Measurements from ENCODE around the gene PAPPA. TPM values are rescaled to one million over a fixed set of nuclear protein-coding genes. Genes with fewer than 3 reads are reported as not detected.

PAPPA gene
- polyA plus RNA-seq, 1 donor from 2014 or later, result 0.41 TPM

DNA sequence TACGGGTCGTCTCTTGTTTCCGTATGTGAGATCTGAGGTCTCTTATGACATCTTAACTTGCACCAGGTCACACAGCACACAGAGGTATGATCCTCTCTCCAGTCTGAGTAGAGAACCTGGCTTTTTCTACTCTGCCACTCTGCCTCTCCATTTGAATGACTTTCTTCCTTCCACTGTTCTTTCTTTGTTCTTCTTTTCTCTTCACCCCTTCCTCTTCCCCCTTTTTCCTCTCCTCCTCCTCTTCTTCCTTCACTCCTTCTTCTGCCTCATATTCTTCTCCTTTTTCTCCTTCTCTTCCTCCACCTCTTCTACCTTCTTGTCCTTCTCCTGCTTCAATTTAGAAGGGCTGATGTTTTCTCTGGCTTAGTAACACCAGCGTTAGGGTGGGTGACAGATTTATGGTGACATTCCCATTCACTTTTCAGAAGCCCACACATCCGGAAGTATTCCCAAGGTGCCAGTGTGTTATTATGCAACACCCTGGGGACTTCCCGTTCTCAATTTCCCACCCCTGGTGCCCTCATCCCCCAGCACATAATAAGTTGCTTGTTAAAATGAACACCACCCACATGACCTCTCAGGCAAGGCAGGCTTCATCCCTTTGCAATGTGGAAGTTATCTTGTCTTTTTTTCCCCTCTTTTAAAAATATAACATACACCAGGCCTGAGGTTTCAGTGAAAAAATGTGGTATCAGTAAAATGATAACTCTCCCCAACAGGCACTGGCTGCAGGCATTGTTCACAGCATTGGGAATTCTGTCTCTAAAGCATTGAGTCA lies 122.0 kb downstream of the PAPPA start:
- Histone ChIP-seq H3K36me3 (ENCODE audit: insufficient read depth, low read length) (no peaks in the 10 kb centered on the region), H3K4me2 (ENCODE audit: low read length) (no peak overlapping the region), H3K4me3 (ENCODE audit: low read length) (no peak overlapping the region), H3K9me2 (ENCODE audit: insufficient read depth, low read length) (no peaks in the 10 kb centered on the region), H3K27me3 (ENCODE audit: insufficient read depth, low read depth, low read length) (no peaks in the 10 kb centered on the region), H3K9me3 (ENCODE audit: low read length) (no peaks in the 10 kb centered on the region), H3K27ac (ENCODE audit: low read length) (no peak overlapping the region), H3K9ac (ENCODE audit: low read length) (no peak overlapping the region), H3F3A (ENCODE audit: insufficient read depth, low read length, poor library complexity, severe bottlenecking) (no peaks in the 10 kb centered on the region), H3K79me2 (replicated peaks; ENCODE audit: insufficient read depth, low read length) (no peaks in the 10 kb centered on the region), H2AFZ (ENCODE audit: low read depth, low read length) (no peak overlapping the region), H4K20me1 (ENCODE audit: insufficient read depth) (no peaks in the 10 kb centered on the region)
- no peak for TF ChIP-seq EZH2 (IDR thresholded peaks at IDR 0.05; ENCODE audit: borderline replicate concordance, insufficient read depth, low read length, poor library complexity, severe bottlenecking)
- no peak for TF ChIP-seq POLR2AphosphoS5 (IDR thresholded peaks at IDR 0.05)
- TF ChIP-seq SMC3 (conservative IDR thresholded peaks at IDR 0.05; ENCODE audit: poor library complexity), result no peak
- TF ChIP-seq, protein P1, sequence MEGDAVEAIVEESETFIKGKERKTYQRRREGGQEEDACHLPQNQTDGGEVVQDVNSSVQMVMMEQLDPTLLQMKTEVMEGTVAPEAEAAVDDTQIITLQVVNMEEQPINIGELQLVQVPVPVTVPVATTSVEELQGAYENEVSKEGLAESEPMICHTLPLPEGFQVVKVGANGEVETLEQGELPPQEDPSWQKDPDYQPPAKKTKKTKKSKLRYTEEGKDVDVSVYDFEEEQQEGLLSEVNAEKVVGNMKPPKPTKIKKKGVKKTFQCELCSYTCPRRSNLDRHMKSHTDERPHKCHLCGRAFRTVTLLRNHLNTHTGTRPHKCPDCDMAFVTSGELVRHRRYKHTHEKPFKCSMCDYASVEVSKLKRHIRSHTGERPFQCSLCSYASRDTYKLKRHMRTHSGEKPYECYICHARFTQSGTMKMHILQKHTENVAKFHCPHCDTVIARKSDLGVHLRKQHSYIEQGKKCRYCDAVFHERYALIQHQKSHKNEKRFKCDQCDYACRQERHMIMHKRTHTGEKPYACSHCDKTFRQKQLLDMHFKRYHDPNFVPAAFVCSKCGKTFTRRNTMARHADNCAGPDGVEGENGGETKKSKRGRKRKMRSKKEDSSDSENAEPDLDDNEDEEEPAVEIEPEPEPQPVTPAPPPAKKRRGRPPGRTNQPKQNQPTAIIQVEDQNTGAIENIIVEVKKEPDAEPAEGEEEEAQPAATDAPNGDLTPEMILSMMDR (IDR thresholded peaks at IDR 0.05; ENCODE audit: poor library complexity, severe bottlenecking), result no peak
- no peak for TF ChIP-seq EP300 (conservative IDR thresholded peaks at IDR 0.05; ENCODE audit: poor library complexity, severe bottlenecking)
- no peak for TF ChIP-seq MXI1 (conservative IDR thresholded peaks at IDR 0.05; ENCODE audit: poor library complexity, severe bottlenecking)
- no peak for TF ChIP-seq RAD21 (conservative IDR thresholded peaks at IDR 0.05)

DNA sequence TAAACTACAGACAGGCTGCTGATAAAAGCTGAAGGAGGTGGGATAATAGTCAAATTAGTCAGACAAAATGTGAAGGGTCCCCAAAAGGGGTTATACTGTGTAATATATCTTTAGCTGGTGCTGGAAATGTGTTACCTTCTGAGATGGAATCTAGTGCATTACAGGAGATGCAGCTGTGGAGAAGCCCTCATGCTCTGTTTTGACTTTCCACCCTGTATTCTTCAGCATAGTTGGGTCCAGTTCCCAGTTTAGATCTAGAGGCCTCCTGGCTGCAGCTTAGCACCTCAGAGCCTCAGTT lies 122.6 kb downstream of the PAPPA start:
- H3K4me3 ChIP-seq (ENCODE audit: low read length), result no peak overlapping the region

More for the DNA sequence above, 122.6 kb downstream of the PAPPA start:
- no peak overlapping the region for H2AFZ ChIP-seq (ENCODE audit: low read depth, low read length)
- no peaks in the 10 kb centered on the region for H3K79me2 ChIP-seq (replicated peaks; ENCODE audit: insufficient read depth, low read length)
- TF ChIP-seq, protein P1 (IDR thresholded peaks at IDR 0.05; ENCODE audit: poor library complexity, severe bottlenecking), result no peak
- TF ChIP-seq SMC3 (conservative IDR thresholded peaks at IDR 0.05; ENCODE audit: poor library complexity) (no peak), EZH2 (IDR thresholded peaks at IDR 0.05; ENCODE audit: borderline replicate concordance, insufficient read depth, low read length, poor library complexity, severe bottlenecking) (no peak), RAD21 (conservative IDR thresholded peaks at IDR 0.05) (no peak), EP300 (conservative IDR thresholded peaks at IDR 0.05; ENCODE audit: poor library complexity, severe bottlenecking) (no peak), MXI1 (conservative IDR thresholded peaks at IDR 0.05; ENCODE audit: poor library complexity, severe bottlenecking) (no peak), POLR2AphosphoS5 (IDR thresholded peaks at IDR 0.05) (no peak), TAF1 (IDR thresholded peaks at IDR 0.05; ENCODE audit: low read depth) (no peak)
- TF ChIP-seq, protein P2, sequence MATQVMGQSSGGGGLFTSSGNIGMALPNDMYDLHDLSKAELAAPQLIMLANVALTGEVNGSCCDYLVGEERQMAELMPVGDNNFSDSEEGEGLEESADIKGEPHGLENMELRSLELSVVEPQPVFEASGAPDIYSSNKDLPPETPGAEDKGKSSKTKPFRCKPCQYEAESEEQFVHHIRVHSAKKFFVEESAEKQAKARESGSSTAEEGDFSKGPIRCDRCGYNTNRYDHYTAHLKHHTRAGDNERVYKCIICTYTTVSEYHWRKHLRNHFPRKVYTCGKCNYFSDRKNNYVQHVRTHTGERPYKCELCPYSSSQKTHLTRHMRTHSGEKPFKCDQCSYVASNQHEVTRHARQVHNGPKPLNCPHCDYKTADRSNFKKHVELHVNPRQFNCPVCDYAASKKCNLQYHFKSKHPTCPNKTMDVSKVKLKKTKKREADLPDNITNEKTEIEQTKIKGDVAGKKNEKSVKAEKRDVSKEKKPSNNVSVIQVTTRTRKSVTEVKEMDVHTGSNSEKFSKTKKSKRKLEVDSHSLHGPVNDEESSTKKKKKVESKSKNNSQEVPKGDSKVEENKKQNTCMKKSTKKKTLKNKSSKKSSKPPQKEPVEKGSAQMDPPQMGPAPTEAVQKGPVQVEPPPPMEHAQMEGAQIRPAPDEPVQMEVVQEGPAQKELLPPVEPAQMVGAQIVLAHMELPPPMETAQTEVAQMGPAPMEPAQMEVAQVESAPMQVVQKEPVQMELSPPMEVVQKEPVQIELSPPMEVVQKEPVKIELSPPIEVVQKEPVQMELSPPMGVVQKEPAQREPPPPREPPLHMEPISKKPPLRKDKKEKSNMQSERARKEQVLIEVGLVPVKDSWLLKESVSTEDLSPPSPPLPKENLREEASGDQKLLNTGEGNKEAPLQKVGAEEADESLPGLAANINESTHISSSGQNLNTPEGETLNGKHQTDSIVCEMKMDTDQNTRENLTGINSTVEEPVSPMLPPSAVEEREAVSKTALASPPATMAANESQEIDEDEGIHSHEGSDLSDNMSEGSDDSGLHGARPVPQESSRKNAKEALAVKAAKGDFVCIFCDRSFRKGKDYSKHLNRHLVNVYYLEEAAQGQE (IDR thresholded peaks at IDR 0.05; ENCODE audit: borderline replicate concordance), result no peak
- H4K20me1 ChIP-seq (ENCODE audit: insufficient read depth), result no peaks in the 10 kb centered on the region
- H3K9ac ChIP-seq (ENCODE audit: low read length), result no peak overlapping the region
- H3K27me3 ChIP-seq (ENCODE audit: insufficient read depth, low read depth, low read length), result no peaks in the 10 kb centered on the region
- no peaks in the 10 kb centered on the region for H3K9me2 ChIP-seq (ENCODE audit: insufficient read depth, low read length)
- H3K4me2 ChIP-seq (ENCODE audit: low read length), result no peak overlapping the region
- no peak overlapping the region for H3K27ac ChIP-seq (ENCODE audit: low read length)
- no peaks in the 10 kb centered on the region for H3K9me3 ChIP-seq (ENCODE audit: low read length)
- no peaks in the 10 kb centered on the region for H3F3A ChIP-seq (ENCODE audit: insufficient read depth, low read length, poor library complexity, severe bottlenecking)
- H3K36me3 ChIP-seq (ENCODE audit: insufficient read depth, low read length), result no peaks in the 10 kb centered on the region
